Osteoblast (primary cell): ENCODE data around the gene CUEDC2. TPM values are rescaled to one million over a fixed set of nuclear protein-coding genes. Genes with fewer than 3 reads are reported as not detected.
A peak's percentile ranks its signal among the peaks of the same experiment; 100 is the strongest.

Experiments
- DNase-seq: peaks from one replicate; pipeline ENCODE4 v3.0.0; 2011; ENCODE audit warnings: low spot score, mixed read lengths; ENCODE audit not compliant: insufficient read length; ENCODE audit errors: missing footprints
- H2AFZ ChIP-seq: 2 replicates; pipeline ENCODE4 v1.6.0; 2011; ENCODE audit warnings: mild to moderate bottlenecking, low read length
- H3K27ac ChIP-seq: 2 replicates; pipeline ENCODE4 v1.5.1; 2011; ENCODE audit warnings: mild to moderate bottlenecking, low read depth, low read length, moderate library complexity
- H3K27me3 ChIP-seq: 2 replicates; pipeline ENCODE4 v1.6.0; 2012; ENCODE audit warnings: mild to moderate bottlenecking, control low read depth, inconsistent platforms, low read length, moderate library complexity; ENCODE audit not compliant: insufficient read depth
- H3K36me3 ChIP-seq: 2 replicates; pipeline ENCODE4 v1.5.1; 2011; ENCODE audit warnings: mild to moderate bottlenecking, low read length, control low read depth, moderate library complexity; ENCODE audit not compliant: insufficient read depth
- H3K4me1 ChIP-seq: 2 replicates; pipeline ENCODE4 v1.5.1; 2011; ENCODE audit warnings: mild to moderate bottlenecking, low read length, control low read depth, moderate library complexity; ENCODE audit not compliant: insufficient read depth
- H3K4me2 ChIP-seq: 2 replicates; pipeline ENCODE4 v1.6.0; 2011; ENCODE audit warnings: mild to moderate bottlenecking, low read length; ENCODE audit not compliant: insufficient read depth
- H3K4me3 ChIP-seq: fragments of 200-600 bp; sonication (generic); 3 replicates; pipeline ENCODE4 v1.5.1; 2012; ENCODE audit warnings: mild to moderate bottlenecking, low read length, inconsistent platforms; ENCODE audit not compliant: insufficient read depth
- H3K79me2 ChIP-seq: 2 replicates; pipeline ENCODE4 v1.6.0; 2012; ENCODE audit warnings: mild to moderate bottlenecking, low read length, control low read depth, inconsistent platforms; ENCODE audit not compliant: insufficient read depth
- H3K9me3 ChIP-seq: 2 replicates; pipeline ENCODE4 v1.5.1; 2011; ENCODE audit warnings: low read depth, low read length, control low read depth
- H4K20me1 ChIP-seq: 2 replicates; pipeline ENCODE4 v1.6.0; 2012; ENCODE audit warnings: mild to moderate bottlenecking, low read length, control low read depth; ENCODE audit not compliant: insufficient read depth
- CTCF ChIP-seq: IDR thresholded peaks from 2 replicates; pipeline ENCODE4 v1.5.1; 2011; ENCODE audit warnings: mild to moderate bottlenecking, low read depth, low read length, moderate library complexity; ENCODE audit errors: extremely low read depth
- total RNA-seq: library from RNA; depleted of rRNA; stranded (reverse); fragments of >200 nt; gene quantifications from 2 replicates; pipeline ENCODE4 v1.2.3, GENCODE V29; 2012

CUEDC2 gene
- total RNA-seq, 1 donor = 46.7 TPM

- H3K36me3 ChIP-seq = peaks cover 5% of the 10 kb centered on the region
- H3K27me3 ChIP-seq = no peaks in the 10 kb centered on the region
- H3K4me2 ChIP-seq = no peak overlapping the region
- H3K27ac ChIP-seq = no peak overlapping the region
- no peak overlapping the region for H2AFZ ChIP-seq
- no peaks in the 10 kb centered on the region for H3K9me3 ChIP-seq
- H3K4me1 ChIP-seq = peaks cover 21% of the 10 kb centered on the region
- H3K79me2 ChIP-seq = peaks cover 24% of the 10 kb centered on the region
- H4K20me1 ChIP-seq = peaks cover 7% of the 10 kb centered on the region
- H3K4me3 ChIP-seq = no peak overlapping the region
- no peak for TF ChIP-seq CTCF
- no peak for DNase-seq
Observed at GRCh38 chr10:102429468-102429867, 2.9 kb downstream of the CUEDC2 start.

- peaks cover 23% of the 10 kb centered on the region for H3K4me1 ChIP-seq
- peaks cover 22% of the 10 kb centered on the region for H3K79me2 ChIP-seq
- H2AFZ ChIP-seq = no peak overlapping the region
- DNase-seq = peak; percentile 68
- H3K27me3 ChIP-seq = no peaks in the 10 kb centered on the region
- H3K9me3 ChIP-seq = no peaks in the 10 kb centered on the region
- TF ChIP-seq CTCF = no peak
- peaks cover 14% of the 10 kb centered on the region for H3K36me3 ChIP-seq
- H3K27ac ChIP-seq = no peak overlapping the region
- peaks cover 12% of the 10 kb centered on the region for H4K20me1 ChIP-seq
- no peak overlapping the region for H3K4me3 ChIP-seq
- peak overlapping the region; percentile 22 for H3K4me2 ChIP-seq
Observed at GRCh38 chr10:102426803-102427287, 5.5 kb downstream of the CUEDC2 start.

GRCh38 chr10:102425444-102425843 lies 6.9 kb downstream of the CUEDC2 start:
- Histone ChIP-seq H2AFZ (no peak overlapping the region), H3K27me3 (no peaks in the 10 kb centered on the region), H3K9me3 (no peaks in the 10 kb centered on the region), H3K4me3 (no peak overlapping the region), H3K4me2 (no peak overlapping the region), H3K79me2 (peaks cover 18% of the 10 kb centered on the region), H4K20me1 (peaks cover 12% of the 10 kb centered on the region), H3K4me1 (peaks cover 21% of the 10 kb centered on the region), H3K27ac (no peak overlapping the region), H3K36me3 (peaks cover 10% of the 10 kb centered on the region)
- no peak for DNase-seq
- TF ChIP-seq CTCF = no peak

GRCh38 chr10:102424916-102425315 lies 7.5 kb downstream of the CUEDC2 start:
- H3K36me3 ChIP-seq = peaks cover 10% of the 10 kb centered on the region
- no peak for TF ChIP-seq CTCF
- H4K20me1 ChIP-seq = peaks cover 12% of the 10 kb centered on the region
- H2AFZ ChIP-seq = no peak overlapping the region
- H3K4me2 ChIP-seq = no peak overlapping the region
- H3K27me3 ChIP-seq = no peaks in the 10 kb centered on the region
- H3K9me3 ChIP-seq = no peaks in the 10 kb centered on the region
- peaks cover 18% of the 10 kb centered on the region for H3K79me2 ChIP-seq
- no peak overlapping the region for H3K27ac ChIP-seq
- H3K4me3 ChIP-seq = no peak overlapping the region
- no peak for DNase-seq
- H3K4me1 ChIP-seq = peaks cover 26% of the 10 kb centered on the region
